Measurements from ENCODE around the gene CAND2.
A peak's percentile ranks its signal among the peaks of the same experiment; 100 is the strongest.
"Not testable (repeated sequence)": the region's sequence is repeated elsewhere in the genome, so short reads cannot be mapped to it uniquely, and the experiment has no call there.

Gene CAND2

GRCh38 chr3:12759097-12759679 lies 37.3 kb upstream of the CAND2 start, which contains the start of gene TMEM40:
Gene TMEM40, minus strand, starts transcription at chr3:12759259. Its CDS starts 9,427 bp downstream, at chr3:12749832.
- Mint-ChIP-seq H3K27ac (no peak within 1 kb of the TSS), H3K4me3 (no peak within 1 kb of the TSS), H3K27me3 (peaks cover 27 to 47% of the 10 kb centered on the region in 2 donors), H3K36me3 (peaks cover 0 to 1% of the 10 kb centered on the region in 2 donors), H3K4me1 (peaks cover 17 to 21% of the 10 kb centered on the region in 2 donors), H3K9me3 (no peaks in the 10 kb centered on the region)
- ATAC-seq (replicated peaks) = no peak
- no peak for DNase-seq

- Mint-ChIP-seq H3K27me3 (peaks cover 27 to 46% of the 10 kb centered on the region in 2 donors), H3K4me1 (peaks cover 17 to 21% of the 10 kb centered on the region in 2 donors), H3K27ac (no peak overlapping the region), H3K9me3 (no peaks in the 10 kb centered on the region), H3K36me3 (peaks cover 0 to 1% of the 10 kb centered on the region in 2 donors), H3K4me3 (no peak overlapping the region)
- DNase-seq (no peak), ATAC-seq (replicated peaks) (peak in 1 of 2 donors; percentile 60)
Measured at GRCh38 chr3:12759693-12760565, 36.6 kb upstream of the CAND2 start.

- Mint-ChIP-seq H3K4me1 (peaks cover 8 to 13% of the 10 kb centered on the region in 2 donors), H3K27me3 (peaks cover 17 to 28% of the 10 kb centered on the region in 2 donors), H3K36me3 (no peaks in the 10 kb centered on the region), H3K9me3 (no peaks in the 10 kb centered on the region), H3K4me3 (no peak overlapping the region), H3K27ac (no peak overlapping the region)
- ATAC-seq (replicated peaks) (no peak), DNase-seq (no peak)
Measured at GRCh38 chr3:12764171-12764776, 32.2 kb upstream of the CAND2 start.

- Mint-ChIP-seq H3K27ac (no peak overlapping the region), H3K4me3 (no peak overlapping the region), H3K9me3 (no peaks in the 10 kb centered on the region), H3K27me3 (peaks cover 6 to 8% of the 10 kb centered on the region in 2 donors), H3K4me1 (peaks cover 0 to 3% of the 10 kb centered on the region in 2 donors), H3K36me3 (no peaks in the 10 kb centered on the region)
- no peak for ATAC-seq (replicated peaks)
- no peak for DNase-seq
Measured at GRCh38 chr3:12766541-12766940, 29.9 kb upstream of the CAND2 start.

- Mint-ChIP-seq H3K4me1 (peaks cover 10 to 11% of the 10 kb centered on the region in 2 donors), H3K9me3 (peaks cover 2 to 8% of the 10 kb centered on the region in 2 donors), H3K27me3 (no peaks in the 10 kb centered on the region), H3K27ac (no peak overlapping the region), H3K4me3 (no peak overlapping the region), H3K36me3 (peaks cover 2 to 5% of the 10 kb centered on the region in 2 donors)
- no peak for DNase-seq
- no peak for ATAC-seq (replicated peaks)
Measured at GRCh38 chr3:12768579-12769527, 27.6 kb upstream of the CAND2 start.

GRCh38 chr3:12769761-12770160 lies 26.7 kb upstream of the CAND2 start:
- Mint-ChIP-seq H3K27ac (no peak overlapping the region), H3K4me3 (no peak overlapping the region), H3K36me3 (peaks cover 2 to 9% of the 10 kb centered on the region in 2 donors), H3K27me3 (no peaks in the 10 kb centered on the region), H3K9me3 (peaks cover 10 to 14% of the 10 kb centered on the region in 2 donors), H3K4me1 (peaks cover 10 to 11% of the 10 kb centered on the region in 2 donors)
- ATAC-seq (replicated peaks) (no peak), DNase-seq (no peak)

- Mint-ChIP-seq H3K27me3 (peaks cover 3 to 6% of the 10 kb centered on the region in 2 donors), H3K4me1 (peaks cover 10 to 11% of the 10 kb centered on the region in 2 donors), H3K9me3 (peaks cover 11 to 17% of the 10 kb centered on the region in 2 donors), H3K36me3 (peaks cover 3 to 10% of the 10 kb centered on the region in 2 donors), H3K27ac (no peak overlapping the region), H3K4me3 (no peak overlapping the region)
- ATAC-seq (replicated peaks) (no peak), DNase-seq (no peak)
Measured at GRCh38 chr3:12771236-12771635, 25.2 kb upstream of the CAND2 start.

- no peak for DNase-seq
- Mint-ChIP-seq H3K4me3 (no peak overlapping the region), H3K27ac (no peak overlapping the region)
Measured at GRCh38 chr3:12772462-12772861, 24.0 kb upstream of the CAND2 start.

GRCh38 chr3:12773030-12773709 lies 23.3 kb upstream of the CAND2 start:
- no peak overlapping the region for H3K27ac Mint-ChIP-seq
- peaks cover 11 to 17% of the 10 kb centered on the region in 2 donors for H3K9me3 Mint-ChIP-seq
- peak; percentile 62 to 75 for ATAC-seq (replicated peaks)
- H3K27me3 Mint-ChIP-seq = peaks cover 3 to 24% of the 10 kb centered on the region in 2 donors
- H3K36me3 Mint-ChIP-seq = peaks cover 3 to 10% of the 10 kb centered on the region in 2 donors
- DNase-seq = no peak
- no peak overlapping the region for H3K4me3 Mint-ChIP-seq
- peaks cover 10 to 11% of the 10 kb centered on the region in 2 donors for H3K4me1 Mint-ChIP-seq

More at GRCh38 chr3:12772462-12772861, 24.0 kb upstream of the CAND2 start:
- H3K36me3 Mint-ChIP-seq = peaks cover 3 to 10% of the 10 kb centered on the region in 2 donors
- H3K27me3 Mint-ChIP-seq = peaks cover 3 to 17% of the 10 kb centered on the region in 2 donors
- H3K4me1 Mint-ChIP-seq = peaks cover 10 to 11% of the 10 kb centered on the region in 2 donors
- H3K9me3 Mint-ChIP-seq = peaks cover 11 to 17% of the 10 kb centered on the region in 2 donors
- no peak for ATAC-seq (replicated peaks)

- Mint-ChIP-seq H3K36me3 (peaks cover 3 to 10% of the 10 kb centered on the region in 2 donors), H3K4me3 (no peak overlapping the region), H3K9me3 (peaks cover 11 to 17% of the 10 kb centered on the region in 2 donors), H3K27ac (no peak overlapping the region), H3K27me3 (peaks cover 3 to 25% of the 10 kb centered on the region in 2 donors), H3K4me1 (peaks cover 10 to 11% of the 10 kb centered on the region in 2 donors)
- ATAC-seq (replicated peaks) (no peak), DNase-seq (no peak)
Measured at GRCh38 chr3:12773710-12774086, 22.8 kb upstream of the CAND2 start.

- Mint-ChIP-seq H3K36me3 (peaks cover 3 to 10% of the 10 kb centered on the region in 2 donors), H3K4me1 (peaks cover 10 to 11% of the 10 kb centered on the region in 2 donors), H3K27ac (peak overlapping the region; percentile 20), H3K9me3 (peaks cover 11 to 17% of the 10 kb centered on the region in 2 donors), H3K4me3 (no peak overlapping the region), H3K27me3 (peaks cover 3 to 25% of the 10 kb centered on the region in 2 donors)
- ATAC-seq (replicated peaks) (no peak), DNase-seq (no peak)
Measured at GRCh38 chr3:12774619-12775018, 21.9 kb upstream of the CAND2 start.

- peaks cover 3 to 10% of the 10 kb centered on the region in 2 donors for H3K36me3 Mint-ChIP-seq
- peaks cover 3 to 25% of the 10 kb centered on the region in 2 donors for H3K27me3 Mint-ChIP-seq
- no peak overlapping the region for H3K4me3 Mint-ChIP-seq
- ATAC-seq (replicated peaks) (no peak), DNase-seq (no peak)
- no peak overlapping the region for H3K27ac Mint-ChIP-seq
- H3K9me3 Mint-ChIP-seq = peaks cover 11 to 17% of the 10 kb centered on the region in 2 donors
- peaks cover 10 to 11% of the 10 kb centered on the region in 2 donors for H3K4me1 Mint-ChIP-seq
Measured at GRCh38 chr3:12775226-12775625, 21.3 kb upstream of the CAND2 start.

GRCh38 chr3:12775970-12776369 lies 20.5 kb upstream of the CAND2 start:
- H3K36me3 Mint-ChIP-seq = peaks cover 3 to 10% of the 10 kb centered on the region in 2 donors
- H3K4me1 Mint-ChIP-seq = peaks cover 10 to 11% of the 10 kb centered on the region in 2 donors
- H3K27me3 Mint-ChIP-seq = peaks cover 3 to 25% of the 10 kb centered on the region in 2 donors
- not testable (repeated sequence) for H3K4me3 Mint-ChIP-seq; ATAC-seq (replicated peaks); H3K27ac Mint-ChIP-seq; DNase-seq
- peaks cover 11 to 17% of the 10 kb centered on the region in 2 donors for H3K9me3 Mint-ChIP-seq
